Measurements from ENCODE around the gene AURKB.

The AURKB gene

GRCh38 chr17:8189041-8189710, 21.2 kb downstream of the AURKB start:
- H3K9ac ChIP-seq (ENCODE audit: low read length in 5 of 5), result peak overlapping the region in 4 of 5 donors; percentile 55 to 82 (median 74)
- H3K27me3 ChIP-seq (ENCODE audit: control insufficient read depth in 5 of 5, insufficient read depth in 4 of 5, low read length in 5 of 5), result peaks cover 0 to 2% (median 0%) of the 10 kb centered on the region in 5 donors
- no peaks in the 10 kb centered on the region for H3K36me3 ChIP-seq (ENCODE audit: control insufficient read depth in 5 of 5, insufficient read depth in 5 of 5, low read length in 5 of 5)
- peak overlapping the region; percentile 80 for H3K27ac ChIP-seq (ENCODE audit: low read depth, low read length)
- H3K9me3 ChIP-seq (ENCODE audit: control insufficient read depth in 5 of 5, low read length in 5 of 5), result peaks cover 0 to 2% (median 0%) of the 10 kb centered on the region in 5 donors
- H3K4me1 ChIP-seq (ENCODE audit: control insufficient read depth in 5 of 5, insufficient read depth in 5 of 5, low read length in 5 of 5), result peaks cover 35 to 61% (median 58%) of the 10 kb centered on the region in 5 donors
- peak overlapping the region; percentile 72 to 83 (median 76) for H3K4me3 ChIP-seq (ENCODE audit: low read depth in 1 of 5, low read length in 5 of 5)

- peaks cover 35 to 61% (median 58%) of the 10 kb centered on the region in 5 donors for H3K4me1 ChIP-seq (ENCODE audit: control insufficient read depth in 5 of 5, insufficient read depth in 5 of 5, low read length in 5 of 5)
- peaks cover 0 to 2% (median 0%) of the 10 kb centered on the region in 5 donors for H3K9me3 ChIP-seq (ENCODE audit: control insufficient read depth in 5 of 5, low read length in 5 of 5)
- H3K27ac ChIP-seq (ENCODE audit: low read depth, low read length), result peak overlapping the region; percentile 79
- peak overlapping the region; percentile 72 to 83 (median 76) for H3K4me3 ChIP-seq (ENCODE audit: low read depth in 1 of 5, low read length in 5 of 5)
- H3K36me3 ChIP-seq (ENCODE audit: control insufficient read depth in 5 of 5, insufficient read depth in 5 of 5, low read length in 5 of 5), result no peaks in the 10 kb centered on the region
- peaks cover 0 to 2% (median 0%) of the 10 kb centered on the region in 5 donors for H3K27me3 ChIP-seq (ENCODE audit: control insufficient read depth in 5 of 5, insufficient read depth in 4 of 5, low read length in 5 of 5)
- H3K9ac ChIP-seq (ENCODE audit: low read length in 5 of 5), result peak overlapping the region; percentile 41 to 91 (median 79)
Measured at GRCh38 chr17:8188263-8188839, 22.0 kb downstream of the AURKB start.

GRCh38 chr17:8187517-8188262, 22.7 kb downstream of the AURKB start:
- Histone ChIP-seq H3K27me3 (ENCODE audit: control insufficient read depth in 5 of 5, insufficient read depth in 4 of 5, low read length in 5 of 5) (peaks cover 0 to 2% (median 0%) of the 10 kb centered on the region in 5 donors), H3K9ac (ENCODE audit: low read length in 5 of 5) (peak overlapping the region in 4 of 5 donors; percentile 38 to 91 (median 80)), H3K4me1 (ENCODE audit: control insufficient read depth in 5 of 5, insufficient read depth in 5 of 5, low read length in 5 of 5) (peaks cover 35 to 60% (median 56%) of the 10 kb centered on the region in 5 donors), H3K9me3 (ENCODE audit: control insufficient read depth in 5 of 5, low read length in 5 of 5) (peaks cover 0 to 2% (median 0%) of the 10 kb centered on the region in 5 donors), H3K27ac (ENCODE audit: low read depth, low read length) (peak overlapping the region; percentile 79), H3K4me3 (ENCODE audit: low read depth in 1 of 5, low read length in 5 of 5) (peak overlapping the region; percentile 83 to 94 (median 93)), H3K36me3 (ENCODE audit: control insufficient read depth in 5 of 5, insufficient read depth in 5 of 5, low read length in 5 of 5) (no peaks in the 10 kb centered on the region)

- H3K27me3 ChIP-seq (ENCODE audit: control insufficient read depth in 5 of 5, insufficient read depth in 4 of 5, low read length in 5 of 5), result peaks cover 0 to 2% (median 0%) of the 10 kb centered on the region in 5 donors
- H3K4me3 ChIP-seq (ENCODE audit: low read depth in 1 of 5, low read length in 5 of 5), result peak overlapping the region; percentile 83 to 94 (median 93)
- peaks cover 0 to 2% (median 0%) of the 10 kb centered on the region in 5 donors for H3K9me3 ChIP-seq (ENCODE audit: control insufficient read depth in 5 of 5, low read length in 5 of 5)
- H3K9ac ChIP-seq (ENCODE audit: low read length in 5 of 5), result peak overlapping the region; percentile 38 to 91 (median 74)
- peak overlapping the region; percentile 79 for H3K27ac ChIP-seq (ENCODE audit: low read depth, low read length)
- H3K4me1 ChIP-seq (ENCODE audit: control insufficient read depth in 5 of 5, insufficient read depth in 5 of 5, low read length in 5 of 5), result peaks cover 27 to 53% (median 49%) of the 10 kb centered on the region in 5 donors
- no peaks in the 10 kb centered on the region for H3K36me3 ChIP-seq (ENCODE audit: control insufficient read depth in 5 of 5, insufficient read depth in 5 of 5, low read length in 5 of 5)
Measured at GRCh38 chr17:8186787-8187516, 23.4 kb downstream of the AURKB start.

GRCh38 chr17:8186446-8186786, 24.0 kb downstream of the AURKB start:
- H3K27ac ChIP-seq (ENCODE audit: low read depth, low read length), result peak overlapping the region; percentile 79
- H3K36me3 ChIP-seq (ENCODE audit: control insufficient read depth in 5 of 5, insufficient read depth in 5 of 5, low read length in 5 of 5), result no peaks in the 10 kb centered on the region
- peaks cover 22 to 49% (median 44%) of the 10 kb centered on the region in 5 donors for H3K4me1 ChIP-seq (ENCODE audit: control insufficient read depth in 5 of 5, insufficient read depth in 5 of 5, low read length in 5 of 5)
- H3K4me3 ChIP-seq (ENCODE audit: low read depth in 1 of 5, low read length in 5 of 5), result peak overlapping the region; percentile 83 to 94 (median 93)
- peaks cover 0 to 2% (median 0%) of the 10 kb centered on the region in 5 donors for H3K9me3 ChIP-seq (ENCODE audit: control insufficient read depth in 5 of 5, low read length in 5 of 5)
- H3K27me3 ChIP-seq (ENCODE audit: control insufficient read depth in 5 of 5, insufficient read depth in 4 of 5, low read length in 5 of 5), result peaks cover 0 to 2% (median 0%) of the 10 kb centered on the region in 5 donors
- peak overlapping the region; percentile 30 to 82 (median 52) for H3K9ac ChIP-seq (ENCODE audit: low read length in 5 of 5)

- peak overlapping the region; percentile 79 for H3K27ac ChIP-seq (ENCODE audit: low read depth, low read length)
- peaks cover 0 to 2% (median 0%) of the 10 kb centered on the region in 5 donors for H3K27me3 ChIP-seq (ENCODE audit: control insufficient read depth in 5 of 5, insufficient read depth in 4 of 5, low read length in 5 of 5)
- H3K36me3 ChIP-seq (ENCODE audit: control insufficient read depth in 5 of 5, insufficient read depth in 5 of 5, low read length in 5 of 5), result no peaks in the 10 kb centered on the region
- H3K4me3 ChIP-seq (ENCODE audit: low read depth in 1 of 5, low read length in 5 of 5), result peak overlapping the region; percentile 83 to 94 (median 93)
- peak overlapping the region; percentile 48 to 84 (median 74) for H3K9ac ChIP-seq (ENCODE audit: low read length in 5 of 5)
- peaks cover 0 to 2% (median 0%) of the 10 kb centered on the region in 5 donors for H3K9me3 ChIP-seq (ENCODE audit: control insufficient read depth in 5 of 5, low read length in 5 of 5)
- H3K4me1 ChIP-seq (ENCODE audit: control insufficient read depth in 5 of 5, insufficient read depth in 5 of 5, low read length in 5 of 5), result peaks cover 22 to 46% (median 42%) of the 10 kb centered on the region in 5 donors
Measured at GRCh38 chr17:8185582-8186445, 24.6 kb downstream of the AURKB start.

- Histone ChIP-seq H3K9ac (ENCODE audit: low read length in 5 of 5) (peak overlapping the region in 4 of 5 donors; percentile 69 to 89 (median 83)), H3K27ac (ENCODE audit: low read depth, low read length) (peak overlapping the region; percentile 62), H3K4me3 (ENCODE audit: low read depth in 1 of 5, low read length in 5 of 5) (peak overlapping the region; percentile 57 to 84 (median 76)), H3K36me3 (ENCODE audit: control insufficient read depth in 5 of 5, insufficient read depth in 5 of 5, low read length in 5 of 5) (no peaks in the 10 kb centered on the region), H3K27me3 (ENCODE audit: control insufficient read depth in 5 of 5, insufficient read depth in 4 of 5, low read length in 5 of 5) (no peaks in the 10 kb centered on the region), H3K4me1 (ENCODE audit: control insufficient read depth in 5 of 5, insufficient read depth in 5 of 5, low read length in 5 of 5) (peaks cover 3 to 35% (median 29%) of the 10 kb centered on the region in 5 donors), H3K9me3 (ENCODE audit: control insufficient read depth in 5 of 5, low read length in 5 of 5) (no peaks in the 10 kb centered on the region)
Measured at GRCh38 chr17:8176998-8177731, 33.2 kb downstream of the AURKB start.

- peak within 1 kb of the TSS; percentile 67 to 84 (median 76) for H3K4me3 ChIP-seq (ENCODE audit: low read depth in 1 of 5, low read length in 5 of 5)
- H3K4me1 ChIP-seq (ENCODE audit: control insufficient read depth in 5 of 5, insufficient read depth in 5 of 5, low read length in 5 of 5), result peaks cover 3 to 35% (median 29%) of the 10 kb centered on the region in 5 donors
- peak within 1 kb of the TSS; percentile 26 to 89 (median 81) for H3K9ac ChIP-seq (ENCODE audit: low read length in 5 of 5)
- no peaks in the 10 kb centered on the region for H3K27me3 ChIP-seq (ENCODE audit: control insufficient read depth in 5 of 5, insufficient read depth in 4 of 5, low read length in 5 of 5)
- no peaks in the 10 kb centered on the region for H3K9me3 ChIP-seq (ENCODE audit: control insufficient read depth in 5 of 5, low read length in 5 of 5)
- no peaks in the 10 kb centered on the region for H3K36me3 ChIP-seq (ENCODE audit: control insufficient read depth in 5 of 5, insufficient read depth in 5 of 5, low read length in 5 of 5)
- H3K27ac ChIP-seq (ENCODE audit: low read depth, low read length), result peak within 1 kb of the TSS; percentile 62
Measured at GRCh38 chr17:8176197-8176940, 34.0 kb downstream of the AURKB start, which contains the start of gene TMEM107. Gene TMEM107, minus strand, starts transcription at chr17:8176380. Its CDS starts 94 bp downstream, at chr17:8176286.

Measured in subcutaneous abdominal adipose tissue (tissue), 5 donors.